Measurements from ENCODE around the gene HHIPL1. TPM values are rescaled to one million over a fixed set of nuclear protein-coding genes. Genes with fewer than 3 reads are reported as not detected.

HHIPL1 gene
- total RNA-seq, 1 donor from 2014 or later: 0.86 TPM

GRCh38 chr14:99724939-99725773 is 80.2 kb downstream of the HHIPL1 start:
- no peaks in the 10 kb centered on the region for H3K4me1 Mint-ChIP-seq (ENCODE audit: low read depth, unreplicated experiment)
- H3K4me2 ChIP-seq (ENCODE audit: low read length): no peak overlapping the region

GRCh38 chr14:99725774-99726537 is 81.0 kb downstream of the HHIPL1 start:
- no peaks in the 10 kb centered on the region for H3K4me1 Mint-ChIP-seq (ENCODE audit: low read depth, unreplicated experiment)

More at GRCh38 chr14:99724939-99725773, 80.2 kb downstream of the HHIPL1 start:
- no peak overlapping the region for H2AFZ ChIP-seq (ENCODE audit: low read depth, low read length)
- TF ChIP-seq, protein P1, sequence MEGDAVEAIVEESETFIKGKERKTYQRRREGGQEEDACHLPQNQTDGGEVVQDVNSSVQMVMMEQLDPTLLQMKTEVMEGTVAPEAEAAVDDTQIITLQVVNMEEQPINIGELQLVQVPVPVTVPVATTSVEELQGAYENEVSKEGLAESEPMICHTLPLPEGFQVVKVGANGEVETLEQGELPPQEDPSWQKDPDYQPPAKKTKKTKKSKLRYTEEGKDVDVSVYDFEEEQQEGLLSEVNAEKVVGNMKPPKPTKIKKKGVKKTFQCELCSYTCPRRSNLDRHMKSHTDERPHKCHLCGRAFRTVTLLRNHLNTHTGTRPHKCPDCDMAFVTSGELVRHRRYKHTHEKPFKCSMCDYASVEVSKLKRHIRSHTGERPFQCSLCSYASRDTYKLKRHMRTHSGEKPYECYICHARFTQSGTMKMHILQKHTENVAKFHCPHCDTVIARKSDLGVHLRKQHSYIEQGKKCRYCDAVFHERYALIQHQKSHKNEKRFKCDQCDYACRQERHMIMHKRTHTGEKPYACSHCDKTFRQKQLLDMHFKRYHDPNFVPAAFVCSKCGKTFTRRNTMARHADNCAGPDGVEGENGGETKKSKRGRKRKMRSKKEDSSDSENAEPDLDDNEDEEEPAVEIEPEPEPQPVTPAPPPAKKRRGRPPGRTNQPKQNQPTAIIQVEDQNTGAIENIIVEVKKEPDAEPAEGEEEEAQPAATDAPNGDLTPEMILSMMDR (IDR thresholded peaks at IDR 0.05; ENCODE audit: insufficient read depth, low read depth, low read length): no peak
- Mint-ChIP-seq H3K4me3 (ENCODE audit: unreplicated experiment) (no peak overlapping the region), H3K27ac (ENCODE audit: unreplicated experiment) (no peak overlapping the region), H3K27me3 (ENCODE audit: low read depth, unreplicated experiment) (peaks cover 35% of the 10 kb centered on the region), H3K36me3 (ENCODE audit: low read depth, unreplicated experiment) (no peaks in the 10 kb centered on the region), H3K9me3 (ENCODE audit: unreplicated experiment) (no peaks in the 10 kb centered on the region)
- no peaks in the 10 kb centered on the region for H3K9me3 ChIP-seq (ENCODE audit: insufficient read depth, low read depth, low read length)
- H3K4me3 ChIP-seq (ENCODE audit: insufficient read depth, low read depth, low read length): no peak overlapping the region
- no peak overlapping the region for H3K27ac ChIP-seq (ENCODE audit: low read depth, low read length)
- DNase-seq (ENCODE audit: low read depth): no peak
- no peaks in the 10 kb centered on the region for H4K20me1 ChIP-seq (ENCODE audit: insufficient read depth, low read length)
- H3K36me3 ChIP-seq (ENCODE audit: insufficient read depth, low read length): no peaks in the 10 kb centered on the region
- H3K9ac ChIP-seq (ENCODE audit: low read length): no peak overlapping the region
- H3K4me1 ChIP-seq (ENCODE audit: insufficient read depth, low read length): no peaks in the 10 kb centered on the region
- H3K27me3 ChIP-seq (ENCODE audit: insufficient read depth, low read length): peaks cover 8% of the 10 kb centered on the region
- H3K79me2 ChIP-seq (ENCODE audit: insufficient read depth, low read length): no peaks in the 10 kb centered on the region
- no peak for FAIRE-seq

More at GRCh38 chr14:99725774-99726537, 81.0 kb downstream of the HHIPL1 start:
- FAIRE-seq (no peak), DNase-seq (ENCODE audit: low read depth) (no peak)
- Histone ChIP-seq H3K4me1 (ENCODE audit: insufficient read depth, low read length) (peaks cover 3% of the 10 kb centered on the region), H3K27me3 (ENCODE audit: insufficient read depth, low read length) (peaks cover 8% of the 10 kb centered on the region), H3K4me3 (ENCODE audit: insufficient read depth, low read depth, low read length) (no peak overlapping the region), H3K36me3 (ENCODE audit: insufficient read depth, low read length) (no peaks in the 10 kb centered on the region), H4K20me1 (ENCODE audit: insufficient read depth, low read length) (no peaks in the 10 kb centered on the region), H3K9me3 (ENCODE audit: insufficient read depth, low read depth, low read length) (no peaks in the 10 kb centered on the region), H3K27ac (ENCODE audit: low read depth, low read length) (no peak overlapping the region), H3K9ac (ENCODE audit: low read length) (no peak overlapping the region), H3K79me2 (ENCODE audit: insufficient read depth, low read length) (no peaks in the 10 kb centered on the region), H2AFZ (ENCODE audit: low read depth, low read length) (no peak overlapping the region), H3K4me2 (ENCODE audit: low read length) (no peak overlapping the region)
- Mint-ChIP-seq H3K27ac (ENCODE audit: unreplicated experiment) (no peak overlapping the region), H3K27me3 (ENCODE audit: low read depth, unreplicated experiment) (peaks cover 33% of the 10 kb centered on the region), H3K36me3 (ENCODE audit: low read depth, unreplicated experiment) (no peaks in the 10 kb centered on the region), H3K9me3 (ENCODE audit: unreplicated experiment) (no peaks in the 10 kb centered on the region), H3K4me3 (ENCODE audit: unreplicated experiment) (no peak overlapping the region)
- TF ChIP-seq, protein P1 (IDR thresholded peaks at IDR 0.05; ENCODE audit: insufficient read depth, low read depth, low read length): no peak
- TF ChIP-seq EZH2 (IDR thresholded peaks at IDR 0.05; ENCODE audit: insufficient read depth, low read length): no peak
